ENCODE results near the gene MTMR12.
"Not testable (repeated sequence)": the region's sequence is repeated elsewhere in the genome, so short reads cannot be mapped to it uniquely, and the experiment has no call there.

The MTMR12 gene

DNA sequence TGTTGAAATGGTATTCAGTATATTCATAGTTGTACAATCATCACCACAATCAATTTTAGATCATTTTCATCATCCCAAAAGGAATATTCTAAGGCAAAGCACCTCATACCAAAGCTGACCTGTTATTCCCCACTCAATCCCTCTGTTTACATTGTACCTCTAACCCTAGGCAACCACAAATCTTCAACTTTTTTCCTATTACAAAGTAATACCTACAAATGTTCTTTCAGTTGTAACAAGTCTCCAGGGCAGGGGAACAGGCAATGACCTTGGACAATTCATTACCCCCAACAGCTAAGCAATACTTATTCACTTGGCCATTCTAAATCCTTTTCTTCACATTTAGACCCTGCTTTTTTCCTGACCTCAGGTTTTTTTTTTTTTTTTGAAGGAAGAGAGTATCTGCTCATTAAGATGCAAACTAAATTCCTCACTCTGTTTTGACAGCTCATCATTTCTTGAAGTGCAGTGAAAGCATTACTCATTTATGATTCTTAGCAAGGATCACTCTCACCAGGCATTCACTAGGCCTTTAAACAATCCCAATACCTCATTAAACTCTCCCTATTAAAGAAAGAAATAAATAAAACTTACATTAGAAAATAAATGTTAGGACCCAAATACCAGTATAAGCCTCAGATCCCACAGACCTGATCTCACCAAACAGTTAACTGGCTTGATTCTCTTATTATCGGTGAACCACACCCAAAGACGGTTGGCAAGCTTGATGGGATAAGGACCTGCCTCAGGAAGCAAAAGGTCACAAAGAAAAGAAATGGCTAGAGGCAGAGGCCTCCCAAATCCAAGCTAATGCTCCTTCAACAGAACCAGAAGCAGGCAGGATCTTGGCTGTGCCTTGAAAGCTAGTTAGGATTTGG is 15.3 kb downstream of the MTMR12 start:
- DNase-seq (ENCODE audit: low read depth, low spot score), result no peak

GRCh38 chr5:32295966-32296772 is 16.6 kb downstream of the MTMR12 start:
- DNase-seq (ENCODE audit: low read depth, low spot score), result not testable (repeated sequence)

- DNase-seq (ENCODE audit: low read depth, low spot score), result no peak
These were observed 21.1 kb downstream of the MTMR12 start for GRCh38 chr5:32291591-32291990.

DNA sequence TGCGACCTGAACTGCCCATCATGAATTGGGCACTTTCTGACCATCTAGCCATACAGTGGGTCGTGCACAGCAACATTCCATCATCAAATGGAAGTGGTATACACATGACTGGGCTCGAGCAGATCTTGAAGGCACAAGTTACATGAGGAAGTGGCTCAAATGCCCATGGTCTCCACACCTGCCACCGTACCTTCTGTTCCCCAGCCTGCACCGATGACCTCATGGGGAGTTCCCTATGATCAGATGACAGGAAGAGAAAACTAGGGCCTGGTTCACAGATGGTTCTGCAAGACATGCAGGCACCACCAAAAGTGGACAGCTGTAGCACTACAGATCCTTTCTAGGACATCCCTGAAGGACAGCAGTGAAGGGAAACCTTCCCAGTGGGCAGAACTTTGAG is 21.8 kb downstream of the MTMR12 start:
- no peak for DNase-seq (ENCODE audit: low read depth, low spot score)

DNA sequence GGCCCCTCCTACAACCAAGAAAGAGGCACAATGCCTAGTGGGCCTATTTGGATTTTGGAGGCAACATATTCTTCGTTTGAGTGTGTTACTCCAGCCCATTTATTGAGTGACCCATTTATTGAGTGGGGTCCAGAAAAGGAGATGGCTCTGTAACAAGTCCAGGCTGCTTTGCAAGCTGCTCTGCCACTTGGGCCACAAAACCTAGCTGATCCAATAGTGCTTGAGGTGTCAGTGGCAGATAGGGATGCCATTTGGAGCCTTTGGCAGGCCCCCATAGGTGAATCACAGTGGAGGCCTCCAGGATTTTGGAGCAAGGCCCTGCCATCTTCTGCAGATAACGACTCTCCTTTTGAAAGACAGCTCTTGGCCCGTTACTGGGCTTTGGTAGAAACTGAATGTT is 22.2 kb downstream of the MTMR12 start:
- DNase-seq (ENCODE audit: low read depth, low spot score), result not testable (repeated sequence)

DNA sequence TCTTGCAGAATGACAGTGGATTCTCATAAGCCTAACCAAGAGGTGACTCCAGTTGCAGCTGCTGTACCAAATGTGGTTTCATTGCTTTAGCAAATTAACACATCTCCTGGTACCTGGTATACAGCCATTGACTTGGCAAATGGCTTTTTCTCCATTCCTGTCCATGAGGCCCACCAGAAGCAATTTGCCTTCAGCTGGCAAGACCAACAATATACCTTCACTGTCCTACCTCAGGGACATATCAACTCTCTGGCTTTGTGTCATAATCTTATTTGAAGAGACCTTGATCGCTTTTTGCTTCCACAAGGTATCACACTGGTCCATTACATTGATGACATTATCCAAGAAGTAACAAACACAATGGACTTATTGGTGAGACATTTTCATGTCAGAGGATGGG is 22.8 kb downstream of the MTMR12 start:
- DNase-seq (ENCODE audit: low read depth, low spot score), result not testable (repeated sequence)

- DNase-seq (ENCODE audit: low read depth, low spot score), result not testable (repeated sequence)
These were observed 24.6 kb downstream of the MTMR12 start for GRCh38 chr5:32288135-32288534.

- DNase-seq (ENCODE audit: low read depth, low spot score), result not testable (repeated sequence)
These were observed 25.2 kb downstream of the MTMR12 start for GRCh38 chr5:32287525-32287924.

DNA sequence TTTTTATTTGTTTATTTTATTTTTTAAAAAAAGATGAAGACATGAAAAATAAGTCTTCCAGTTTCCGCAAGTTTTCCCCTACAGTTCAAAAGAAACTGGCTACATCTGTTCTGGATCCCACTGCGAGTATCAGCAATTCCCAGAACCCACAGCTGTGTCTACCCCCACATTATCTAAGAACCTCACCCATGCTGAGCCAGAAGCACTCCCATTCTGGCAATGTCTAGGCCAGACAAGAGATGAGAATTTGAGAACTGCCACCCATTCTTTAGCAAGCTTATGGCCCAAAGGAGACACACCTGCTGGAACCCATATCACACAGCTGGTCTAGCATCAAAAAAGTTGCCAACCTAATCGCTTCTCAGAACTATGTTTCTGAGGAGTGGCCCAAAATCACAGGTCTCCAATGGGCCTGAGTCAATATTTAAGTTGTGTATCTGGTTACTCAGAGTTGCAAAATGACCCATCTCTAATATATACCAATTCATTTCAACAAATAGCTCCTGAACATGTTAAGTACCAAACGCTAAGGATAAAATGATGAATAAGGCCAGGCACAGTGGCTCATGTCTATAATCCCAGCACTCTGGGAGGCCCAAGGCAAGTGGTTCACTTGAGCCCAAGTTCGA is 27.1 kb downstream of the MTMR12 start:
- DNase-seq (ENCODE audit: low read depth, low spot score), result no peak

GRCh38 chr5:32283539-32284377 is 29.0 kb downstream of the MTMR12 start:
- DNase-seq (ENCODE audit: low read depth, low spot score), result no peak

DNA sequence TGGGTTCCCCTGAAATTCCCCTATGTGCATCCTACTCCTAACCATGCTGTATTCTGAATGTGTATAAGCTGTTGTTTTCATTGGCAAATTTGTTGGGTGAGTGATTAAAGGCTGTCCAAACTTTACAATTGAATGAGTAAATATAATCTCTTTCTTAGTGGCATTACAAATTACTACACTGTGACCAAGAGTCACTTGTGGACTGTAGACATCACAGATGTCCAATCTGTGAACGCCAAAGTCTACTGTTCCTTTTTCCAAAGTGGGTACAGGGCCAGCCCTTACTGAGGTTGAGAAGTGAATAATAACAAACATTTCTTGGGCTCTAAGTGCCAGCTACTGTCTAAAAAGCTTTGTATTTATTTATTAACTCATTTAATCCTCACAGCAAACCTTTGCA is 29.7 kb downstream of the MTMR12 start:
- no peak for DNase-seq (ENCODE audit: low read depth, low spot score)

GRCh38 chr5:32282633-32283032 is 30.1 kb downstream of the MTMR12 start:
- no peak for DNase-seq (ENCODE audit: low read depth, low spot score)

GRCh38 chr5:32281378-32282133 is 31.2 kb downstream of the MTMR12 start:
- DNase-seq (ENCODE audit: low read depth, low spot score), result not testable (repeated sequence)

GRCh38 chr5:32280656-32281081 is 32.1 kb downstream of the MTMR12 start:
- no peak for DNase-seq (ENCODE audit: low read depth, low spot score)

- no peak for DNase-seq (ENCODE audit: low read depth, low spot score)
These were observed 33.0 kb downstream of the MTMR12 start for GRCh38 chr5:32279786-32280185.

DNA sequence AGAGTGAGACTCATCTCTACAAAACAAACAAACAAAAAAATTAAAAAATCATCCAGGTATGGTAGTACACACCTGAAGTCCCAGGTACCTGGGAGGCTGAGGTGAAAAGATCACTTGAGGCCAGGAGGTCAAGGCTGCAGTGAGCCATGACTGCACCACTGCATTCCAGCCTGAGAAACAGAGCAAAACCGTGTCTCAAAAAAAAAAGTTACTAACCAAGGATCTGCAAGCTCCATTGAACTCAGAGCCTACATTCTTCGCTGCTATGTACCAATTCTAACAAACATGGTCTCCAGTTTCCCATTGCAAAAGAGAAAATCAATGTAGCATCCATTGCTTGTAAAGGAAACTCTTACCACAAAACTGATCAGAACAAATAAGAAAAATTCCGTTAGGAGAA is 33.5 kb downstream of the MTMR12 start:
- no peak for DNase-seq (ENCODE audit: low read depth, low spot score)

GRCh38 chr5:32278406-32278805 is 34.3 kb downstream of the MTMR12 start:
- no peak for DNase-seq (ENCODE audit: low read depth, low spot score)

GRCh38 chr5:32277798-32278197 is 34.9 kb downstream of the MTMR12 start:
- DNase-seq (ENCODE audit: low read depth, low spot score), result no peak

- DNase-seq (ENCODE audit: low read depth, low spot score), result no peak
These were observed 36.4 kb downstream of the MTMR12 start for GRCh38 chr5:32276173-32276853.

DNA sequence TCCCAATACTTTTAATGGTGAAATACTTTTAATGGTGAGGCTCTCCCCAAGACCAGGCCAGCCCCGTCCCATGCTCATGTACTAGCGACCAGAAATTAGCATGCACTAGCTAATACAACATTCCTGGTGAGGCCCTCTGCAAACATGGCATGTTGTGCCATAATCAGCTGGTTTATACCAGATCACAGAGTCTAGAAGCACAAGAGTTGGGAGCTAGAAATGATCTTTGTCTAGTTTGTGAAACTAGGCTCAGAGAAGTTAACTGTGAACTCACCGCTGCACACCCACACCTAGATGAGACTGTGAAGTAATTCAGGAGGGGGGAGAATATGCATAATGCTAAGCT is 37.4 kb downstream of the MTMR12 start:
- DNase-seq (ENCODE audit: low read depth, low spot score), result no peak

All from brain pericyte (primary cell).